Activated CD4-positive, alpha-beta T cell treated with anti-CD3 and anti-CD28 coated beads, Interleukin-10, Interleukin-2, amounts not matched to agents 100 ng/mL and 50 ng/mL, durations not matched to agents 16 hours and 8 hours (primary cell): ENCODE measurements around the gene MRPS16.
"Not testable (repeated sequence)": the region's sequence is repeated elsewhere in the genome, so short reads cannot be mapped to it uniquely, and the experiment has no call there.

Experiments used
- DNase-seq: peaks from one replicate; pipeline ENCODE4 v3.0.0-alpha.2; 2020

Gene MRPS16

GRCh38 chr10:73252445-73253224, at the start of gene MRPS16:
Gene MRPS16 (minus strand): TSS chr10:73252644. CDS start chr10:73252482, 162 bp downstream.
- DNase-seq = peak; percentile 96

GRCh38 chr10:73296946-73297345, 44.5 kb upstream of the MRPS16 start:
- DNase-seq = peak; percentile 49

GRCh38 chr10:73293461-73293860, 41.0 kb upstream of the MRPS16 start:
- DNase-seq = no peak

- DNase-seq = no peak
Measured at GRCh38 chr10:73289958-73290357, 37.5 kb upstream of the MRPS16 start.

GRCh38 chr10:73287441-73287840, 35.0 kb upstream of the MRPS16 start:
- no peak for DNase-seq

GRCh38 chr10:73281097-73281496, 28.7 kb upstream of the MRPS16 start:
- no peak for DNase-seq

- no peak for DNase-seq
Measured at GRCh38 chr10:73264423-73264822, 12.0 kb upstream of the MRPS16 start.

GRCh38 chr10:73263693-73264347, 11.4 kb upstream of the MRPS16 start:
- peak; percentile 21 for DNase-seq

GRCh38 chr10:73262880-73263555, 10.6 kb upstream of the MRPS16 start:
- no peak for DNase-seq

GRCh38 chr10:73262105-73262730, 9.8 kb upstream of the MRPS16 start:
- peak; percentile 31 for DNase-seq

GRCh38 chr10:73261362-73261995, 9.0 kb upstream of the MRPS16 start:
- no peak for DNase-seq

- not testable (repeated sequence) for DNase-seq
Measured at GRCh38 chr10:73258612-73259011, 6.2 kb upstream of the MRPS16 start.

- peak; percentile 26 for DNase-seq
Measured at GRCh38 chr10:73253225-73253555, 746 bp upstream of the MRPS16 start.

GRCh38 chr10:73251683-73252444, 580 bp downstream of the MRPS16 start:
- DNase-seq = peak; percentile 35

GRCh38 chr10:73248259-73248724, 4.2 kb downstream of the MRPS16 start:
- peak; percentile 10 for DNase-seq

GRCh38 chr10:73247509-73248258, 4.8 kb downstream of the MRPS16 start:
- peak; percentile 13 for DNase-seq

GRCh38 chr10:73246646-73247508, 5.6 kb downstream of the MRPS16 start, which contains the start of gene DNAJC9:
Gene DNAJC9 (minus strand): TSS chr10:73247255. CDS start chr10:73247189, 66 bp downstream.
- DNase-seq = peak; percentile 99

- DNase-seq = no peak
Measured at GRCh38 chr10:73246322-73246645, 6.2 kb downstream of the MRPS16 start.

- peak; percentile 8 for DNase-seq
Measured at GRCh38 chr10:73244866-73245477, 7.5 kb downstream of the MRPS16 start.

GRCh38 chr10:73239908-73240307, 12.5 kb downstream of the MRPS16 start:
- no peak for DNase-seq
